Activated CD8-positive, alpha-beta T cell treated with anti-CD3 and anti-CD28 coated beads for 36 hours (primary cell): Measurements from ENCODE around the gene BLVRA. TPM values are rescaled to one million over a fixed set of nuclear protein-coding genes. Genes with fewer than 3 reads are reported as not detected.

Source experiments
- ATAC-seq: fragments of 200-7000 bp; cut with Tn5 transposase; one replicate; pipeline ENCODE4 v1.10.0; 2021; ENCODE audit warnings: mild to moderate bottlenecking, moderate library complexity
- CTCF ChIA-PET: fragments of 350-600 bp; sonication (Branson Sonifier 250); formaldehyde crosslinking; loops from one replicate; lab custom pipeline; 2021; ENCODE audit warnings: antibody characterized with exemption; lab: Charles Lee
- POLR2A ChIA-PET: fragments of 350-600 bp; sonication (Branson Sonifier 250); formaldehyde crosslinking; loops from one replicate; lab custom pipeline; 2021; ENCODE audit warnings: antibody characterized with exemption; lab: Charles Lee
- DNase-seq: peaks from one replicate; pipeline ENCODE4 v3.0.0-alpha.2; 2020
- H3K27ac Mint-ChIP-seq: one replicate; pipeline ENCODE4 v1.8.0; 2021; ENCODE audit warnings: mild to moderate bottlenecking, mixed read lengths
- H3K27me3 Mint-ChIP-seq: one replicate; pipeline ENCODE4 v1.8.0; 2021; ENCODE audit warnings: mixed read lengths
- H3K36me3 Mint-ChIP-seq: one replicate; pipeline ENCODE4 v1.8.0; 2021; ENCODE audit warnings: low read depth, mixed read lengths
- H3K4me1 Mint-ChIP-seq: one replicate; pipeline ENCODE4 v1.8.0; 2021; ENCODE audit warnings: low read depth, mixed read lengths
- H3K4me3 Mint-ChIP-seq: one replicate; pipeline ENCODE4 v1.8.0; 2021; ENCODE audit warnings: mild to moderate bottlenecking, moderate library complexity, mixed read lengths
- H3K9me3 Mint-ChIP-seq: one replicate; pipeline ENCODE4 v1.8.0; 2021; ENCODE audit warnings: mixed read lengths
- intact Hi-C: fragments of 100-400 bp; cut with micrococcal nuclease; formaldehyde crosslinking; loops from one replicate; pipeline ENCODE4 v1.10.0; 2022
- total RNA-seq, 2 experiments: library from RNA; stranded (reverse); gene quantifications; one replicate each; pipeline ENCODE4 v1.2.3, GENCODE V29; 2021
- TF ChIP-seq, protein P1 (sequence below): fragments of 200-600 bp; IDR thresholded peaks from one replicate; pipeline ENCODE4 v1.8.0; 2022; ENCODE audit warnings: antibody characterized with exemption, mild to moderate bottlenecking

The BLVRA gene
- total RNA-seq, 2 experiments from 2014 or later, result 30.9 to 34.2 TPM

DNA sequence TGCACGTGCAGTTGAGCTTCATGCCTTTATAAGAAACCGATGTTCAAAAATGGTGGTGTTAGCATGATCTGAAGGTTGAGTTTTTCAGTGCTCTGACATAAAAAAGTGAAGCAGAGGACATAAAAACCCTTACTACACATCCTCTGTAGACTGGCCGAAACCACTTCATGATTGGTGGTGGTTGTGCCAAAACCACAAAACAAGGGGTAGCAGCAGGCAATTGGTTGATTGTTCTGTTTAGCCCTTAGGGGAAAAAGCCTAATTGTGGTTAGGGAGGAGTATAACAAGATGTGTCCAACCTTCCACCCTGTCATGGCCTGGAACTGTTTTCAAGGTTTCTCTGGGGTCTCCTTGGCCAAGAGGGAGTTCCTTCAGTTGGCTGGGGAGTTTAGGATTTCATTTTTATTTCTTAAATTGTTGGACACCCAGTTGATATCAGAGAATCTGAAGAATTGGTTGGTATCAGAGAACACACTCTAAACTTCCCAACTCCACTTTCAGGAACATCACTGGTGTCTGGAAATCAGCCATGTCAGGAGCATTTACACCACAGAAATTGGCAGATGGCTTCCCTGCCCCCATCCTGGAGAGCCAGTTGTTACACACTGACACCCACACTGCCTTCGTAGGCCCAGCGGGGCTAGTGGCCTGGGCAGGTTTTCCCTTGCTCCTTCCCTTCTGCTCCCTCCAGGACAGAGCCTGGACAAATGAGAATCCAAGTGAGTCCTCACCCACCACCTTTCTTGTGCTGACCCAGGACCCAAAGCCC is 92.1 kb downstream of the BLVRA start:
- H3K27me3 Mint-ChIP-seq, result peaks cover 3% of the 10 kb centered on the region
- ATAC-seq (no peak), DNase-seq (no peak)
- no peak overlapping the region for H3K27ac Mint-ChIP-seq
- H3K4me1 Mint-ChIP-seq, result peaks cover 5% of the 10 kb centered on the region
- no peaks in the 10 kb centered on the region for H3K9me3 Mint-ChIP-seq
- TF ChIP-seq, protein P1, sequence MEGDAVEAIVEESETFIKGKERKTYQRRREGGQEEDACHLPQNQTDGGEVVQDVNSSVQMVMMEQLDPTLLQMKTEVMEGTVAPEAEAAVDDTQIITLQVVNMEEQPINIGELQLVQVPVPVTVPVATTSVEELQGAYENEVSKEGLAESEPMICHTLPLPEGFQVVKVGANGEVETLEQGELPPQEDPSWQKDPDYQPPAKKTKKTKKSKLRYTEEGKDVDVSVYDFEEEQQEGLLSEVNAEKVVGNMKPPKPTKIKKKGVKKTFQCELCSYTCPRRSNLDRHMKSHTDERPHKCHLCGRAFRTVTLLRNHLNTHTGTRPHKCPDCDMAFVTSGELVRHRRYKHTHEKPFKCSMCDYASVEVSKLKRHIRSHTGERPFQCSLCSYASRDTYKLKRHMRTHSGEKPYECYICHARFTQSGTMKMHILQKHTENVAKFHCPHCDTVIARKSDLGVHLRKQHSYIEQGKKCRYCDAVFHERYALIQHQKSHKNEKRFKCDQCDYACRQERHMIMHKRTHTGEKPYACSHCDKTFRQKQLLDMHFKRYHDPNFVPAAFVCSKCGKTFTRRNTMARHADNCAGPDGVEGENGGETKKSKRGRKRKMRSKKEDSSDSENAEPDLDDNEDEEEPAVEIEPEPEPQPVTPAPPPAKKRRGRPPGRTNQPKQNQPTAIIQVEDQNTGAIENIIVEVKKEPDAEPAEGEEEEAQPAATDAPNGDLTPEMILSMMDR, result no peak
- intact Hi-C loops, result no loop called here
- ChIA-PET POLR2A (no interaction called here), CTCF (interaction anchor here (1.3 kb wide), 1 partner anchor 11 kb away, joined by 6 read pairs; no protein-coding TSS in a partner anchor)
- no peaks in the 10 kb centered on the region for H3K36me3 Mint-ChIP-seq
- no peak overlapping the region for H3K4me3 Mint-ChIP-seq

DNA sequence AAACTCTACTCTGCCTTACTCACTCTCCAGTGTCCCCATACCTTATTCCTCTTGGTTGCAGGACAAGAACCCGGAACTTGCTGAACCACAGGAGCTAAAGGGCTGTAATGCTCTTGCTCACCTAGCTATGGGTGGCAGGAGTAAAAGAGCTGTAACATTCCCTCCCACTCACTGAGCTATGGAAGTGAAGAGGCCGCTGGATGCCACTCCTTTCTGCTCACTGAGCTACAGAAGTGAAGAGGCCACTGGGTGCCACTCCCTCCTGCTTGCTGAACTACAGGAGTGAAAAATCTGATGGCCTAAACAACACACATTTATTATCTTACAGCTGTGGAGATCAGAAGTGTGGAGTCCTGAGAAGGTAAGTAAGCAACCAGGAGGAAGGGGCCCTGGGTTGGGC is 93.3 kb downstream of the BLVRA start:
- ATAC-seq, result no peak
- ChIA-PET POLR2A (no interaction called here), CTCF (interaction anchor here (1.3 kb wide), 1 partner anchor 13 kb away, joined by 6 read pairs; no protein-coding TSS in a partner anchor)
- DNase-seq, result no peak
- Mint-ChIP-seq H3K9me3 (no peaks in the 10 kb centered on the region), H3K27me3 (peaks cover 3% of the 10 kb centered on the region), H3K36me3 (no peaks in the 10 kb centered on the region), H3K4me1 (peaks cover 5% of the 10 kb centered on the region), H3K27ac (no peak overlapping the region), H3K4me3 (no peak overlapping the region)
- intact Hi-C loops, result no loop called here
- TF ChIP-seq, protein P1, result no peak

DNA sequence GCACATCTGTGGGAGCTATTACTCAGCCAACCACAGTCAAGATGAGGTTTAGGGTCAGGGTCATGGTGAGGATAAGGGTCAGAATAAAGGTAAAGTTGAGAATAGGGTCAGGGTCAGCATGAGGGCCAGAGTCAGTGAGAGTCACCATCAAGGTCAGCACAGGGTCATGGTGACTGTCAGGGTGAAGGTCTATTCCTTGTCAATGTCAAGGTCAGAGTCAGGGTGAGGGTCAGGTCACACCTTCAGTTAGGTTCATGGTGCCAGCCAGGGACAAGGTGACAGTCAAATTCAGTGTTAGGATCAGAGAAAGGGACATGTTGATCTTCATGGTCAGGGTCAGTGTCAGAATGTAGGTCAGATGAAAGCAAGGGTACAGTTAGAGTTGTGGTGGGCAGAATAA is 96.7 kb downstream of the BLVRA start:
- H3K4me3 Mint-ChIP-seq, result no peak overlapping the region
- H3K36me3 Mint-ChIP-seq, result no peaks in the 10 kb centered on the region
- POLR2A ChIA-PET, result no interaction called here
- H3K27me3 Mint-ChIP-seq, result peaks cover 3% of the 10 kb centered on the region
- peaks cover under 1% of the 10 kb centered on the region for H3K4me1 Mint-ChIP-seq
- no peaks in the 10 kb centered on the region for H3K9me3 Mint-ChIP-seq
- ATAC-seq, result no peak
- H3K27ac Mint-ChIP-seq, result no peak overlapping the region
- CTCF ChIA-PET, result interaction anchor here (3.6 kb wide), 1 partner anchor 16 kb away, joined by 11 read pairs; no protein-coding TSS in a partner anchor
- TF ChIP-seq, protein P1, result no peak
- no peak for DNase-seq
- intact Hi-C loops, result no loop called here

DNA sequence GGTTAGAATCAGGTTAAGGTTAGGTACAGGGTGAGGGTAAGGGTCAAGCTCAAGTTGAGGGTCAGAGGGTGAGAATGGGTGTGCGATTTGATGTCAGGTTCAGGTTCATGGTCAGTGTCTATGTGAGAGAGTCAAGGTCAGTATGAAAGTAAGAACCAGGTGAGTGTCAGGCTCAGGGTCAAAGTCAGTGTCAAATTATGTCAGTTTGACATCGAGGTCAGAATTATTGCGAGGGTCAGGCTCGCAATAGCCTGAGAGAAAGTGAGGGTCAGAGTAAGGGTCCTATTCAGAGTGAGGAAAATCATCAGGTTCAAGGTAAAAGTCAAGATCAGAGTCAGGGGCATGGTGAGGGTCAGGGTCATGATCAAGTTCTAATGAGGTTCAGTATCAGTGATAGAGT is 97.8 kb downstream of the BLVRA start:
- ATAC-seq (no peak), DNase-seq (no peak)
- Mint-ChIP-seq H3K4me1 (no peaks in the 10 kb centered on the region), H3K27ac (no peak overlapping the region), H3K27me3 (peaks cover 3% of the 10 kb centered on the region), H3K4me3 (no peak overlapping the region), H3K36me3 (no peaks in the 10 kb centered on the region), H3K9me3 (no peaks in the 10 kb centered on the region)
- TF ChIP-seq, protein P1, result no peak
- intact Hi-C loops, result no loop called here
- ChIA-PET CTCF (interaction anchor here (3.6 kb wide), 1 partner anchor 17 kb away, joined by 11 read pairs; no protein-coding TSS in a partner anchor), POLR2A (no interaction called here)

Other genes with a start within 250 kb of the BLVRA start
- 10 to 100 TPM; 42.4 to 46.1 TPM for gene STK17A, start 175.6 kb upstream of the BLVRA start, total RNA-seq
- 10 to 100 TPM; 78.8 to 85.6 TPM for gene COA1, start 29.2 kb upstream of the BLVRA start, total RNA-seq
- 100 to 1,000 TPM; 127 to 130 TPM for gene MRPS24, start 110.8 kb downstream of the BLVRA start, total RNA-seq
- 10 to 100 TPM; 18.8 to 19.4 TPM for gene URGCP, start 147.9 kb downstream of the BLVRA start, total RNA-seq
- 10 to 100 TPM in 1 of 2 experiments, 1 to 10 TPM in 1; 8.8 to 10.2 TPM for gene UBE2D4, start 167.8 kb downstream of the BLVRA start, total RNA-seq
- gene SPDYE1, start 239.2 kb downstream of the BLVRA start, total RNA-seq, result not detected